ENCODE measurements around the gene TRIM54.

- TF ChIP-seq CTCF (IDR thresholded peaks at IDR 0.05 in 4 of 5, conservative IDR thresholded peaks at IDR 0.05 in 1 of 5) (no peak), POLR2A (IDR thresholded peaks at IDR 0.05) (no peak)
These were observed 14.3 kb downstream of the TRIM54 start for GRCh38 chr2:27296481-27296880.
